Measurements from ENCODE around the gene ALDH3B2. TPM values are rescaled to one million over a fixed set of nuclear protein-coding genes. Genes with fewer than 3 reads are reported as not detected.
"Not testable (repeated sequence)": the region's sequence is repeated elsewhere in the genome, so short reads cannot be mapped to it uniquely, and the experiment has no call there.

ALDH3B2 gene
- total RNA-seq, 1 experiment from 2014 or later, result not detected

DNA sequence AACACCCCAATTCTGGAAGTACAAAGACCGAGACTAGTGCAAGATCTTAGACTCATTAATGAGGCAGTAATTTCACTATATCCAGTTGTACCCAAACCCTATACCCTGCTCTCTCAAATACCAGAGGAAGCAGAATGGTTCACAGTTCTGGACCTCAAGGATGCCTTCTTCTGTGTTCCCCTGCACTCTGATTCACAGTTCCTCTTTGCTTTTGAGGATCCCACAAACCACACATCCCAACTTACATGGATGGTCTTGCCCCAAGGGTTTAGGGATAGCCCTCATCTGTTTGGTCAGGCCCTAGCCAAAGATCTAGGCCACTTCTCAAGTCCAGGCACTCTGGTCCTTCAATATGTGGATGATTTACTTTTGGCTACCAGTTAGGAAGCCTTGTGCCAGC is 50.6 kb downstream of the ALDH3B2 start:
- not testable (repeated sequence) for H2BK20ac ChIP-seq (ENCODE audit: low read depth, low read length, poor library complexity, severe bottlenecking); DNase-seq; H3K9me3 ChIP-seq (ENCODE audit: control insufficient read depth, low read depth, low read length); H4K91ac ChIP-seq (ENCODE audit: insufficient read length, low read depth, low read length); H3K4me1 ChIP-seq (ENCODE audit: insufficient read depth, low read length); H3K79me1 ChIP-seq (ENCODE audit: insufficient read depth, low read depth, low read length, poor library complexity, severe bottlenecking); H3K27ac Mint-ChIP-seq; H3K23ac ChIP-seq (ENCODE audit: insufficient read length, low read depth, low read length); H4K5ac ChIP-seq (ENCODE audit: insufficient read length, low read depth, low read length); H3K56ac ChIP-seq (ENCODE audit: insufficient read length, low read depth, low read length); H2BK5ac ChIP-seq (ENCODE audit: insufficient read length, low read length); H2BK12ac ChIP-seq (ENCODE audit: insufficient read length, low read depth, low read length); H4K20me1 ChIP-seq (ENCODE audit: control insufficient read depth, insufficient read depth, insufficient read length); H3K4ac ChIP-seq (ENCODE audit: low read depth, low read length); H3K14ac ChIP-seq (ENCODE audit: insufficient read depth, low read length); H3K9ac ChIP-seq (ENCODE audit: extremely low read depth, insufficient read length, low read length); H3K79me2 ChIP-seq (ENCODE audit: insufficient read depth, low read length); H4K8ac ChIP-seq (replicated peaks; ENCODE audit: insufficient read length, low read depth, low read length); H2BK120ac ChIP-seq (ENCODE audit: low read depth, low read length, poor library complexity, severe bottlenecking); H2AFZ ChIP-seq (ENCODE audit: low read length); H3K27ac ChIP-seq (ENCODE audit: insufficient read length, low read depth, low read length); H2AK5ac ChIP-seq (ENCODE audit: insufficient read length, low read length); H3K18ac ChIP-seq (ENCODE audit: insufficient read length, low read depth, low read length); H3T11ph ChIP-seq (ENCODE audit: low read length); H3K23me2 ChIP-seq (ENCODE audit: insufficient read length, low read depth, low read length, poor library complexity, severe bottlenecking); H2BK15ac ChIP-seq (ENCODE audit: low read depth, low read length); H3K27me3 ChIP-seq (ENCODE audit: insufficient read depth, low read length); H3K4me2 ChIP-seq (ENCODE audit: insufficient read depth, insufficient read length, low read length); H3K9me3 Mint-ChIP-seq
- Mint-ChIP-seq H3K4me3 (peak overlapping the region; percentile 6 to 15; a peak in 1 of 5 replicates), H3K36me3 (ENCODE audit: insufficient read depth in 1 of 3, low read depth in 3 of 3) (peaks cover 20 to 38% (median 37%) of the 10 kb centered on the region in 3 experiments), H3K27me3 (ENCODE audit: low read depth) (peaks cover 24% of the 10 kb centered on the region), H3K4me1 (peaks cover 41 to 48% of the 10 kb centered on the region in 2 experiments)
- no CpG with 5 or more reads among the region's 1 CpG for WGBS (ENCODE audit: extremely low coverage, insufficient read length, low lambda C conversion rate)

GRCh38 chr11:67622905-67623304 is 51.5 kb downstream of the ALDH3B2 start:
- not testable (repeated sequence) for H3K4ac ChIP-seq (ENCODE audit: low read depth, low read length); H3K27ac Mint-ChIP-seq
- H3K4me3 Mint-ChIP-seq, result peak overlapping the region; percentile 88 to 93

More at GRCh38 chr11:67622905-67623304, 51.5 kb downstream of the ALDH3B2 start:
- not testable (repeated sequence) for H3K23ac ChIP-seq (ENCODE audit: insufficient read length, low read depth, low read length); H3K27ac ChIP-seq (ENCODE audit: insufficient read length, low read depth, low read length); H3K79me1 ChIP-seq (ENCODE audit: insufficient read depth, low read depth, low read length, poor library complexity, severe bottlenecking); H4K5ac ChIP-seq (ENCODE audit: insufficient read length, low read depth, low read length); H2AFZ ChIP-seq (ENCODE audit: low read length); H4K20me1 ChIP-seq (ENCODE audit: control insufficient read depth, insufficient read depth, insufficient read length); H2BK20ac ChIP-seq (ENCODE audit: low read depth, low read length, poor library complexity, severe bottlenecking); H3K18ac ChIP-seq (ENCODE audit: insufficient read length, low read depth, low read length); H3K9ac ChIP-seq (ENCODE audit: extremely low read depth, insufficient read length, low read length); H2BK12ac ChIP-seq (ENCODE audit: insufficient read length, low read depth, low read length); H3K4me2 ChIP-seq (ENCODE audit: insufficient read depth, insufficient read length, low read length); H3K56ac ChIP-seq (ENCODE audit: insufficient read length, low read depth, low read length); H2BK5ac ChIP-seq (ENCODE audit: insufficient read length, low read length); H3T11ph ChIP-seq (ENCODE audit: low read length); H3K9me3 Mint-ChIP-seq; H2BK15ac ChIP-seq (ENCODE audit: low read depth, low read length); H4K91ac ChIP-seq (ENCODE audit: insufficient read length, low read depth, low read length); H3K23me2 ChIP-seq (ENCODE audit: insufficient read length, low read depth, low read length, poor library complexity, severe bottlenecking); H2BK120ac ChIP-seq (ENCODE audit: low read depth, low read length, poor library complexity, severe bottlenecking); H4K8ac ChIP-seq (replicated peaks; ENCODE audit: insufficient read length, low read depth, low read length); H3K14ac ChIP-seq (ENCODE audit: insufficient read depth, low read length); H3K4me1 ChIP-seq (ENCODE audit: insufficient read depth, low read length); H3K27me3 ChIP-seq (ENCODE audit: insufficient read depth, low read length); H2AK5ac ChIP-seq (ENCODE audit: insufficient read length, low read length); H3K79me2 ChIP-seq (ENCODE audit: insufficient read depth, low read length); H3K9me3 ChIP-seq (ENCODE audit: control insufficient read depth, low read depth, low read length)
- DNase-seq, result peak; percentile 29
- H3K27me3 Mint-ChIP-seq (ENCODE audit: low read depth), result peaks cover 33% of the 10 kb centered on the region
- H3K4me1 Mint-ChIP-seq, result peaks cover 44 to 52% of the 10 kb centered on the region in 2 experiments
- no CpG with 5 or more reads among the region's 7 CpGs for WGBS (ENCODE audit: extremely low coverage, insufficient read length, low lambda C conversion rate)
- H3K36me3 Mint-ChIP-seq (ENCODE audit: insufficient read depth in 1 of 3, low read depth in 3 of 3), result peaks cover 20 to 43% (median 40%) of the 10 kb centered on the region in 3 experiments
